ENCODE data around the gene TECPR2.
"Not testable (repeated sequence)": the region's sequence is repeated elsewhere in the genome, so short reads cannot be mapped to it uniquely, and the experiment has no call there.

The TECPR2 gene

DNA sequence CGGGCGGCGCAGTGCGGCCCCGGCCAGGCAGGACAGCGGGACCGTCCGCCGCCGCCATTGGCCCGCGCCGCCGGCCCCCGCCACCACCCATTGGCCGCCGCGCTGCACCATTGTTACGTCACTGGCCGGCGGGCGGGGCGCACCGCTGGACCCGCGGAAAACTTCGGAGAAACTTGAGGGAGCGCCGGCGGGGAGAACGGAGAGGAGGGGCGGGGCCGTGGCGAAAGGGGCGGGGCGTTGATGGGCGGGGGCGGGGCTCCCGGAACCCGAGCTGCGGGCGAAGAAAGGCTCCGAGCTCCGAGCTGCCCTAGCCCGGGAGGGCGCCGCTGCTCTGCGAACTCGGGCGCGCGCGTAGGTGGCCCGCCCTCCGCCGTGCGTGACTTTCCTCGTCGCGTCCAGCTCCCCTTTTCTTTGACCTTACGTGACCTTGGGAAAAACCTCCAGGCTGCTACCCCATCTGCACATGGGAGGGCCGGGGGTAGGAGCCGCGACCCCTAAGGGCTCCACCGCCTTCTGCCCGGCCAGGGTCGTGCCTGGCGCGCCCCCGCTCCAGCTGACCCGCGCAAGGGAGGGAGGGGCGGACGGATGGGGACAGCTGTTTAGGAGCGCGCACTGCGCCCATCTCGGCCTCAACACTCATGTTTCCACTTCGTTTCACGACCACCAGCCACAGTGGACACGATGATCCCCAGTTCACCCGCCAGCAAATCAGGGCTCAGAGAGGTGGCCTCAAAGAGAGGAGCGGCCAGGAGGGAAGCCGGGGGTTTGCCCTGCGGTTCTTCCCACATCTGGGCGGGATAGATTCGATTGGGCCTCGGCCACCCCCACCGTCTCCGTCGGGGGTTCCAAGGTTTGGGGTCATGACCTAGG is 147.2 kb downstream of the TECPR2 start, which contains the start of gene ANKRD9:
TSS of gene ANKRD9 (minus strand) at position 31 of the 870 bp plus-strand sequence. CDS start 1,887 bp downstream, outside the sequence.
- DNase-seq (ENCODE audit: low spot score), result peak; percentile 98

- DNase-seq (ENCODE audit: low spot score), result no peak
Observed at GRCh38 chr14:102510616-102511520, 148.1 kb downstream of the TECPR2 start.

DNA sequence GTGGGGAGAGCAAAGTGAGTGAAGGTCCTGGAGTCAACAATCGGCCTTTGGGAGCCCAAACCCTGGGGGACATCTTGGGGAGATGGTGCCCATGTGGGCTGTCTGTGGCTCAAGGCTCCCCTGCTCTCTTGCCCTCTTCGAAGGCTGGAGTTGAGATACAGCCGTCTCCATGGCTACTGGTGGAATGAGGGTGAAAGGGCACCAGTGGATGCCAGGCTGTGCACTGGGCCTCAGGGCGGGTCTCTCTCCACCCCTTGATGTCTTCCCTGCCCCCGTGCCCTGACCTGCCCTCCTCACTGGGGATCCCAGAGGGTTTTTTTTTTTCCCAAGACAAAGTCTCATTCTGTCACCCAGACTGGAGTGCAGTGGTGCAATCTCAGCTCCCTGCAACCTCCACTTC is 148.8 kb downstream of the TECPR2 start:
- DNase-seq (ENCODE audit: low spot score), result no peak

DNA sequence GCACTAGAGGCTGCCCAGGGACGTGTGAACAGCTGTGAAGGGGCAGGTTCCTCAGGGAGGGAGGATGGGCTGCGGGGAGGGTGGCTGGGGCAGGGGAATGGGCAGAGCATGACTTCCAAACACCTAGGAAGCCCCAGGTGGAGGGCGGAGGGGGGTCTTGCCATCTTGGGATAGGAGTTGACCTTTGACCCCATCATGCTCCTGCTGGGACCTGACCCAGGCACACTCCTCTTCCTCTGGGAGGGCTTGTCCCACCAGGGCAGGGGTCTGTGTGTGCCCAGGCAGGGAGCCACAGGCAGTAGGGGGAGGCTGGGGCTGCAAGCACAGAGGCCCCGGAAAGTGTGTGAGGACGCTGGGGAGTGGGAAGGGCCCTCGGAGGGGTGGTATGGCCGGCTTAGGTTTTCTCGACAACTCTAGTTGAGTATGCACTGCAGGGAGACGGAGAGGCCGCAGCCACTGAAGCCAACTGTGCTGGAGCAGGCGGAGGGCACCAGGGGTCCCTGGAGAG is 150.1 kb downstream of the TECPR2 start:
- no peak for DNase-seq (ENCODE audit: low spot score)

GRCh38 chr14:102513899-102514772 is 151.4 kb downstream of the TECPR2 start:
- DNase-seq (ENCODE audit: low spot score), result no peak

DNA sequence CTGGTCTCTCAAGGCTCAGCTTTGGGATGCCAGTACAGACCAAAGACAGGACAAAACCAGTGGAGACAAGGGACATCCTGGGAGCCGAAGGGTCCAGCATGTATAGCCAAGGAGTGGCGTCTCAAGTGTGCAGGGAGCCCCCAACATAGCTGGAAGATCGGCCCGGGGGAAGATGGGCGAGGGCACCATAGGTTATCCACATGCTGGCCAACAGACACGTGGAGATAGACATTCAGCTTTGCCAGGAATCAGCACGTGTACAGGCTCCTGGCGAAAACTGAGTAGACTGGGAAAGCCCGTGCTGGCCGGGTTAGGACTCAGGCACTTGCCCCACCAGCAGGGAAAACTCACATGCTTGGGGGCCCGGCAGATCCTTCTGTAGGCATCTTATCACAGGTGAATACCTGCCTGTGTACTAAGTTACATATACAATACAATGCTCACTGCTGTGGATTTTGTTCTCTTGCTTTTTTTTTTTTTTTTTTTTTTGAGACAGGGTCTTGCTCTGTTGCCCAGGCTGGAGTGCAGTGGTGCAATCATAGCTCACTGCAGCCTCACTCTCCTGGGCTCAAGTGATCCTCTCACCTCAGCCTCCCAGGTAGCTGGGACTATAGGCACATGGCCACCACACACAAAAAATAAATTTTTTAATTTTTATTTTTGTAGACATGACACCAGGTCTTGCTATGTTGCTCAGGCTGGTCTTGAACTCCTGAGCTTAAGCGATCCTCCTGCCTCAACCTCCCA is 152.4 kb downstream of the TECPR2 start:
- no peak for DNase-seq (ENCODE audit: low spot score)

DNA sequence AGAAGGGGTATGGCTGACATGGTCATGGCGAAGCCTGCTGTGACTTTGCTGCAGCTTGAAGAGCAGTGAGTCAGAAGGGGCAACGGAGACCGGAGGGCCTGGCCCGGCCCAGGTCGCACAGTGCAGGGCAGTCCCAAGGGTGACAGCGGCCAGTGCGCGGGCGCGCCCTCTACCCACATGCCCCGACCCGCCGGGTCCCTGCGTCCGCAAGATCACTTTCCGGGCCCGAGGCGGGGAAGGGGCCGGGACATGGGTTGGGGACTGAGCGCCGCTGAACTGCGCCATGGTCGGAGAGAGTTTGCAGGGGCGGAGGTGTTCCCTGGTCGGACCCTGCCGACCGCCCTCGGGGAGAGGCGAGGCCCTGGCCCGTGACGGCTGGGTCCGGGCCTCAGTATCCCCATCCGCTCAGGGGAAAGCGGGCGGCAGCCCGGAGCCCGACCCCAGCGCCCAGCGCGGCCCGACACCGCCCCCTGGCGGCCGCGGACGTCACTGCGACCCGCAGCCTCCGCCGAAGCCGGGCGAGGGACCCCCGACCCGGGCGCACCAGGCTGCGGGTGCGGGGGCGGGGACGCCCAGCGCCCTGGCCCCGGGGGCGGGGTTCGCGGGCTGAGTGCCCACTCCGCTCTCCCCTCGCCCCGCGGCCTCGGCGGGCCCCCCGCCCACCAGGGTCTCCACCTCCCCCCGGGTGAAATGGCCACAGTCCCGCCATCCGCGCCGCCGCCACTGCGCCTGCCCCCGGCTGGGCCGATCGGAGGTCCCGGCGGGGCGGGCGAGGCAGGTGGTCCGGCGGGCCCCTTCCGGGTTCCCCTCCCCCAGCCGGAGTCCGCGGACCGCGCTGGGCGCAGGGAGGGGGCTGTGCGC is 154.0 kb downstream of the TECPR2 start:
- DNase-seq (ENCODE audit: low spot score), result peak; percentile 77

- no peak for DNase-seq (ENCODE audit: low spot score)
Observed at GRCh38 chr14:102517392-102518062, 154.8 kb downstream of the TECPR2 start.

GRCh38 chr14:102518063-102518648 is 155.4 kb downstream of the TECPR2 start:
- no peak for DNase-seq (ENCODE audit: low spot score)

GRCh38 chr14:102519709-102520108 is 157.0 kb downstream of the TECPR2 start:
- DNase-seq (ENCODE audit: low spot score), result not testable (repeated sequence)

GRCh38 chr14:102523200-102523568 is 160.4 kb downstream of the TECPR2 start:
- no peak for DNase-seq (ENCODE audit: low spot score)

- no peak for DNase-seq (ENCODE audit: low spot score)
Observed at GRCh38 chr14:102523569-102524450, 161.1 kb downstream of the TECPR2 start.

GRCh38 chr14:102524451-102525218 is 161.9 kb downstream of the TECPR2 start:
- DNase-seq (ENCODE audit: low spot score), result peak; percentile 100

DNA sequence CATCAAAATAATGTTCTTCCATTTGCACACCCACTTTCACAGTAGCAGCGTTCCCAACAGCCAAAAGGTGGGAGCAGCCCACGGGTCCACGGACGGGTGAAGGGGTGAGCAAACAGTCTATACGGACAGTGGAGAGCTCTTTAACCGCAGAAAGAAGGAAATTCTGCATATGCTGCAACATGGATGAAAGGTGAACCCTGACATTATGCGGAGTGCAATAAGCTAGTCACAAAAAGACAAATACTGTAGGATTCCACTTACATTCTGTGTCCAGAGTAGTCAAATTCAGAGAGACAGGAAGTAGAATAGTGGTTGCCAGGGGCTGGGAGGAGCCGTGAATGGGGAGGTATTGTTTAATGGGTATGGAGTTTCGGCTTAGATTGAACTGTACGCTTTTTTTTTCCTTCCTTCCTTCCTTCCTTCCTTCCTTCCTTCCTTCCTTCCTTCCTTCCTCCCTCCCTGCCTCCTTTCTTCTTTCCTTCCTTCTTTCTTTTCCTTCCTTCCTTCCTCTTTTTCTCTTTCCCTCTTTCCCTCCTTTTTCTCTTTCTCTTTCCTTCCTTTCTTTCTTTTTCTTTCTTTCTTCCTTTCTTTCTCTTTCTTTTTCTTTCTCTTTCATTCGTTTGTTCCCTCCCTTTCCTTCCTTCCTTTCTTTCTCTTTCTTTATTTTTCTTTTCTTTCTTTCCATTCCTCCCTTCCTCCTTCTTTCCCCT is 162.6 kb downstream of the TECPR2 start:
- DNase-seq (ENCODE audit: low spot score), result peak; percentile 29

DNA sequence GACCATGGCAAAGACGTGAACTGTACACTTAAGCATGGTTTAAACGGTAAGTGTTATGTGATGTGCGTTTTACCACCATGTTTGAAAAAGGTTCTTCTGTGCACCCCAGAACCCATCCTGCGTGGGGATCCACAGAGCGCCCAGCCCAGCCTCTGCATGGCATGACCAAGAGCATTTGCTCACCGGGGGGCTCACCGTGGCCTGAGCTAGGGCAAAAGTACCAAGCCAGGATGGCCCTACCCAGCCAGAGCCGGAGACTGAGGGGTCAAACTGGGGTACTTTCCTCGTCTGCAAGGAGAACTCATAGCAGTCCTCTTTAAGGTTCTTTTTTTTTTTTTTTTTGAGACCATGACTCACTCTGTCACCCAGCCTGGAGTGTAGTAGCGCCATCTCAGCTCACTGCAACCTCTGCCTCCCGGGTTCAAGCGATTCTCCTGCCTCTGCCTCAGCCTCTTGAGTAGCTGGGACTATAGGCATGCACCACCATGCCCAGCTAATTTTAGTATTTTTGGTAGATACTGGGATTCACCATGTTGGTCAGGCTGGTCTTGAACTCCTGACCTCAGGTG is 163.3 kb downstream of the TECPR2 start:
- DNase-seq (ENCODE audit: low spot score), result no peak
